ENCODE measurements around the gene EYS. TPM values are rescaled to one million over a fixed set of nuclear protein-coding genes. Genes with fewer than 3 reads are reported as not detected.
"Not testable (repeated sequence)": the region's sequence is repeated elsewhere in the genome, so short reads cannot be mapped to it uniquely, and the experiment has no call there.

The EYS gene
- total RNA-seq, 2 experiments from 2014 or later, result not detected

GRCh38 chr6:64263778-64264177 lies 1443.2 kb downstream of the EYS start:
- ATAC-seq (no peak), DNase-seq (no peak)
- no peaks in the 10 kb centered on the region for H3K36me3 Mint-ChIP-seq
- H3K9me3 Mint-ChIP-seq (ENCODE audit: low read depth), result no peaks in the 10 kb centered on the region
- no peaks in the 10 kb centered on the region for H3K27me3 Mint-ChIP-seq
- H3K27ac Mint-ChIP-seq, result no peak overlapping the region
- CTCF ChIA-PET, result no interaction called here
- H3K4me1 Mint-ChIP-seq, result no peaks in the 10 kb centered on the region
- H3K4me3 Mint-ChIP-seq, result no peak overlapping the region

- Mint-ChIP-seq H3K4me3 (no peak overlapping the region), H3K4me1 (no peaks in the 10 kb centered on the region), H3K36me3 (no peaks in the 10 kb centered on the region), H3K27me3 (no peaks in the 10 kb centered on the region), H3K27ac (no peak overlapping the region), H3K9me3 (ENCODE audit: low read depth) (peaks cover 2% of the 10 kb centered on the region)
- CTCF ChIA-PET, result no interaction called here
- no peak for ATAC-seq
- DNase-seq, result no peak
These were observed 1447.7 kb downstream of the EYS start for GRCh38 chr6:64259372-64259771.

- H3K27me3 Mint-ChIP-seq, result no peaks in the 10 kb centered on the region
- no peak overlapping the region for H3K4me3 Mint-ChIP-seq
- no peak overlapping the region for H3K27ac Mint-ChIP-seq
- CTCF ChIA-PET, result no interaction called here
- peaks cover 2% of the 10 kb centered on the region for H3K9me3 Mint-ChIP-seq (ENCODE audit: low read depth)
- no peaks in the 10 kb centered on the region for H3K36me3 Mint-ChIP-seq
- no peaks in the 10 kb centered on the region for H3K4me1 Mint-ChIP-seq
- no peak for DNase-seq
- ATAC-seq, result no peak
These were observed 1448.3 kb downstream of the EYS start for GRCh38 chr6:64258752-64259151.

- CTCF ChIA-PET, result no interaction called here
- H3K9me3 Mint-ChIP-seq (ENCODE audit: low read depth), result peaks cover 2% of the 10 kb centered on the region
- no peaks in the 10 kb centered on the region for H3K27me3 Mint-ChIP-seq
- H3K4me3 Mint-ChIP-seq, result no peak overlapping the region
- ATAC-seq, result no peak
- H3K4me1 Mint-ChIP-seq, result no peaks in the 10 kb centered on the region
- no peak for DNase-seq
- H3K27ac Mint-ChIP-seq, result no peak overlapping the region
- no peaks in the 10 kb centered on the region for H3K36me3 Mint-ChIP-seq
These were observed 1448.7 kb downstream of the EYS start for GRCh38 chr6:64258302-64258701.

- no peak overlapping the region for H3K27ac Mint-ChIP-seq
- H3K27me3 Mint-ChIP-seq, result no peaks in the 10 kb centered on the region
- DNase-seq, result no peak
- H3K9me3 Mint-ChIP-seq (ENCODE audit: low read depth), result peaks cover 2% of the 10 kb centered on the region
- no peak overlapping the region for H3K4me3 Mint-ChIP-seq
- CTCF ChIA-PET, result no interaction called here
- no peak for ATAC-seq
- H3K4me1 Mint-ChIP-seq, result no peaks in the 10 kb centered on the region
- no peaks in the 10 kb centered on the region for H3K36me3 Mint-ChIP-seq
These were observed 1449.4 kb downstream of the EYS start for GRCh38 chr6:64257586-64257985.

- CTCF ChIA-PET, result no interaction called here
- no peak for ATAC-seq
These were observed 1450.5 kb downstream of the EYS start for GRCh38 chr6:64256483-64256882.

GRCh38 chr6:64255000-64255399 lies 1452.0 kb downstream of the EYS start:
- Mint-ChIP-seq H3K4me1 (no peaks in the 10 kb centered on the region), H3K27ac (no peak overlapping the region), H3K36me3 (no peaks in the 10 kb centered on the region), H3K4me3 (no peak overlapping the region), H3K27me3 (no peaks in the 10 kb centered on the region), H3K9me3 (ENCODE audit: low read depth) (peaks cover 2% of the 10 kb centered on the region)
- DNase-seq, result no peak
- CTCF ChIA-PET, result no interaction called here
- ATAC-seq, result no peak

More at GRCh38 chr6:64256483-64256882, 1450.5 kb downstream of the EYS start:
- H3K27ac Mint-ChIP-seq, result no peak overlapping the region
- no peaks in the 10 kb centered on the region for H3K27me3 Mint-ChIP-seq
- no peaks in the 10 kb centered on the region for H3K36me3 Mint-ChIP-seq
- no peak overlapping the region for H3K4me3 Mint-ChIP-seq
- no peak for DNase-seq
- H3K9me3 Mint-ChIP-seq (ENCODE audit: low read depth), result peaks cover 2% of the 10 kb centered on the region
- no peaks in the 10 kb centered on the region for H3K4me1 Mint-ChIP-seq

- H3K9me3 Mint-ChIP-seq (ENCODE audit: low read depth), result peaks cover 2% of the 10 kb centered on the region
- no peak overlapping the region for H3K27ac Mint-ChIP-seq
- ATAC-seq (no peak), DNase-seq (no peak)
- CTCF ChIA-PET, result no interaction called here
- H3K36me3 Mint-ChIP-seq, result no peaks in the 10 kb centered on the region
- H3K4me3 Mint-ChIP-seq, result no peak overlapping the region
- H3K4me1 Mint-ChIP-seq, result no peaks in the 10 kb centered on the region
- no peaks in the 10 kb centered on the region for H3K27me3 Mint-ChIP-seq
These were observed 1452.5 kb downstream of the EYS start for GRCh38 chr6:64254558-64254957.

GRCh38 chr6:64252256-64252655 lies 1454.8 kb downstream of the EYS start:
- no peaks in the 10 kb centered on the region for H3K4me1 Mint-ChIP-seq
- H3K9me3 Mint-ChIP-seq (ENCODE audit: low read depth), result peaks cover 2% of the 10 kb centered on the region
- CTCF ChIA-PET, result no interaction called here
- H3K27ac Mint-ChIP-seq, result no peak overlapping the region
- no peaks in the 10 kb centered on the region for H3K36me3 Mint-ChIP-seq
- ATAC-seq, result no peak
- no peak overlapping the region for H3K4me3 Mint-ChIP-seq
- DNase-seq, result no peak
- no peaks in the 10 kb centered on the region for H3K27me3 Mint-ChIP-seq

- Mint-ChIP-seq H3K4me3 (no peak overlapping the region), H3K27me3 (no peaks in the 10 kb centered on the region), H3K27ac (no peak overlapping the region), H3K4me1 (no peaks in the 10 kb centered on the region), H3K9me3 (ENCODE audit: low read depth) (peaks cover 2% of the 10 kb centered on the region), H3K36me3 (no peaks in the 10 kb centered on the region)
- ATAC-seq (no peak), DNase-seq (no peak)
- CTCF ChIA-PET, result no interaction called here
These were observed 1456.9 kb downstream of the EYS start for GRCh38 chr6:64250126-64250525.

- Mint-ChIP-seq H3K9me3 (ENCODE audit: low read depth) (no peaks in the 10 kb centered on the region), H3K4me1 (no peaks in the 10 kb centered on the region), H3K36me3 (no peaks in the 10 kb centered on the region), H3K27me3 (no peaks in the 10 kb centered on the region), H3K27ac (no peak overlapping the region), H3K4me3 (no peak overlapping the region)
- CTCF ChIA-PET, result no interaction called here
- ATAC-seq, result no peak
- DNase-seq, result no peak
These were observed 1457.9 kb downstream of the EYS start for GRCh38 chr6:64249115-64249514.

- H3K4me1 Mint-ChIP-seq, result no peaks in the 10 kb centered on the region
- H3K4me3 Mint-ChIP-seq, result no peak overlapping the region
- peaks cover 11% of the 10 kb centered on the region for H3K9me3 Mint-ChIP-seq (ENCODE audit: low read depth)
- H3K27ac Mint-ChIP-seq, result no peak overlapping the region
- no peaks in the 10 kb centered on the region for H3K27me3 Mint-ChIP-seq
- H3K36me3 Mint-ChIP-seq, result no peaks in the 10 kb centered on the region
- CTCF ChIA-PET, result no interaction called here
- ATAC-seq, result no peak
- no peak for DNase-seq
These were observed 1463.4 kb downstream of the EYS start for GRCh38 chr6:64243618-64244017.

- H3K36me3 Mint-ChIP-seq, H3K27me3 Mint-ChIP-seq, H3K27ac Mint-ChIP-seq: not testable (repeated sequence)
These were observed 1468.1 kb downstream of the EYS start for GRCh38 chr6:64238908-64239307.

GRCh38 chr6:64238071-64238470 lies 1469.0 kb downstream of the EYS start:
- Mint-ChIP-seq H3K4me1 (no peaks in the 10 kb centered on the region), H3K4me3 (no peak overlapping the region), H3K27me3 (no peaks in the 10 kb centered on the region), H3K36me3 (no peaks in the 10 kb centered on the region), H3K27ac (no peak overlapping the region), H3K9me3 (ENCODE audit: low read depth) (peaks cover 12% of the 10 kb centered on the region)
- CTCF ChIA-PET, result no interaction called here
- no peak for ATAC-seq
- DNase-seq, result no peak

More at GRCh38 chr6:64238908-64239307, 1468.1 kb downstream of the EYS start:
- H3K4me3 Mint-ChIP-seq, CTCF ChIA-PET, H3K4me1 Mint-ChIP-seq, DNase-seq, ATAC-seq: not testable (repeated sequence)
- H3K9me3 Mint-ChIP-seq (ENCODE audit: low read depth), result peaks cover 15% of the 10 kb centered on the region

- no peaks in the 10 kb centered on the region for H3K4me1 Mint-ChIP-seq
- DNase-seq (no peak), ATAC-seq (no peak)
- peaks cover 4% of the 10 kb centered on the region for H3K9me3 Mint-ChIP-seq (ENCODE audit: low read depth)
- H3K27ac Mint-ChIP-seq, result no peak overlapping the region
- H3K27me3 Mint-ChIP-seq, result no peaks in the 10 kb centered on the region
- no peak overlapping the region for H3K4me3 Mint-ChIP-seq
- CTCF ChIA-PET, result no interaction called here
- H3K36me3 Mint-ChIP-seq, result no peaks in the 10 kb centered on the region
These were observed 1473.3 kb downstream of the EYS start for GRCh38 chr6:64233746-64234145.
